ENCODE data around the gene TIMM17A.
A peak's percentile ranks its signal among the peaks of the same experiment; 100 is the strongest.

Gene TIMM17A

DNA sequence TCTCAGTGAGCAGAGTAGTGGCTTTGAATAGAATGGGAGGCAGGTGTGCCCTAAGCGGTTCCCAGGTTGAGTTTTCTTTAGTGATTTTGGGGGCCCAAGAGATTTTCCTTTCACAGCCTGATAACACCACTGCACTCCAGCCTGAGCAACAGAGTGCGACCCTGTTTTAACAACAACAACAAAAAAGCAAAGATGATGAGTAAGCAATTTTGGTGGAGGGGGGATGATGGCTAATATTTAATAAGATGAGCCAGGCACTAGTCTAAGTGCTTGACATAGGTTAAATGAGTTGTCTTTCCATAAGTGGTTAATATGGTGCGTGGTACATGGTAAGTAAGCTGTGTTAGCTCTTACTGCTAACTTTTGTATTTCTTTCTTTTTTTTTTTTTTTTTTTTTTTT is 29.1 kb downstream of the TIMM17A start:
- DNase-seq (ENCODE audit: low read depth): no peak

DNA sequence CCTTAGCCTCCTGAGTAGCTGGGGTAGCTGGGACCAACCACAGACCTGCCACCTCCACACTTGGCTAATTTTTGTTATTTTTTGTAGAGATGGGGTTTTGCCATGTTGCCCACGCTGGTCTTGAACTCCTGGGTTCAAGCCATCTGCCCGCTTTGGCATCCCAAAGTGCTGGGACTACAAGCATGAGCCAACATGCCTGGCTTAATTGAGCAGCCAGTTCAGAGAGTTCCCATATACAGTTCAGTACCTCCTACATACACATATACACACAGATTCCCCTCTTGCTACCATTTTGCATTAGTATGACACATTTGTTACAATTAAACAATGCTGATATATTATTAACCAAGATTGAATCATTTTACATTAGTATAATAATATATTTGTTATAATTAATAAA is 30.1 kb downstream of the TIMM17A start:
- DNase-seq (ENCODE audit: low read depth): no peak

DNA sequence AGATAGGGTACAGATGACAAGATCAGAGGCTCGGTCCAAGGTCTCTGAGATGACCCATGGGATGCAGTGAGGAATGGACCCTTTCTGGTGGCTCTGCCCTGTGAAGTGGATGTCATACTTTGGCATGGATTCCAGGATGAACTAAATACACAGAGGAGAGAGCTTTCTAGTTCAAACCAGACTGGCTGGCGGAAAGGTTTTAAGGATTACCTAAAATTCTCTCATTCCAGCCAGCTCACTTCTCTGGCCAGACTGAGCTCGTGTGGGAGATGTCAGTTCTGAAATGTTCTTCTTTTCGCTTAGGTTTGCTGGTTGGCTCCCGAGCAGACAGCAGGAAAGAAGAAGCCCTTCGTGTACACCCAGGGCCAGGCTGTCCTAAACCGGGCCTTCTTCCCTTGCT is 33.3 kb downstream of the TIMM17A start:
- DNase-seq (ENCODE audit: low read depth): no peak

DNA sequence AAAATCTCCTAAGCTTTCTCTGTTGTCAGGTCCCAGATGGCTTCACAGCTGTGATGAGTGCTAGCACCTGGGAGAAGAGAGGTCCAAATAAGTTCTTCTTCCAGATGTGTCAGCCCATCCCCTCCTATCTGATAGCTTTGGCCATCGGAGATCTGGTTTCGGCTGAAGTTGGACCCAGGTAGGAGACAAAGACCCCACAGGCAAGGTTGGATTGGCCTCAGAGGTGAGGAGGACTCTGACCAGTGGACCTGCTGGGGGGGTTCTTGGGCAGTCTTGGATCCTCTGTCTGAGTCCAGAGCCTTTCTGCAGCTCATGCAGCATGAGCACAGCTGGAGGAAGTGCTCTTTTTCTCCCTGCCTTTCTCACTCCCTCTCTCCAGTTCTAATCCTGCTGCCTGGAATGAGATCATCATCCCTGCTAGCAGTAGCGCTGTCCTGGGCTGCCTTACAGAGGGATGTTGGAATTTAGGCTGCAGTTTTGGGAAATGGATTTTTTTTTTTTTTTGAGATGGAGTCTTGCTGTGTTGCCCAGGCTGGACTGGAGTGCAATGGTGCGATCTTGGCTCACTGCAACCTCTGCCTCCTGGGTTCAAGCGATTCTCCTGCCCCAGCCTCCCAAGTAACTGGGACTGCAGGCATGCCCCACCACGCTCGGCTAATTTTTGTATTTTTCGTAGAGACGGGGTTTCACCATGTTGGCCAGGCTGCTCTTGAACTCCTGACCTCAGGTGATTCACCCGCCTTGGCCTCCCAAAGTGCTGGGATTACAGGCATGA is 34.2 kb downstream of the TIMM17A start:
- no peak for DNase-seq (ENCODE audit: low read depth)

DNA sequence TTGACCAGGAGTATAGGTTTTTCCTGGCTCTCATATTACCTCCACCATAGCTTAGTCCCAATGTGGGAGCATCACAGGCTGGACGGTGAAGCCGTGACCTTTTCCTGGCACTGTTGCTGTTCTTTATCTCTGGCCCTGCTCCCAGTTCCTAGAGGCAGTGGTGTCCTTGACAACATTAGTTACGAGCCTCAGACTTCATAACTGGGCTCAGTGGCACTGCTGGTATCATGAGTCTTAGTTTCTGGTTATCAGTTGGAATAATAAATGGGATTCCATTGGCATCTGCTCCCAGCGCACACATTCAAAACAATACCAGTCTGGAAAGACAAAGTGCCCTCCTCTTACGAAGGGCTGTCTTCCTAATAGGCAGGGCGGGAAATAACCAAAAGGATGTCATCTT is 35.1 kb downstream of the TIMM17A start:
- DNase-seq (ENCODE audit: low read depth): no peak

DNA sequence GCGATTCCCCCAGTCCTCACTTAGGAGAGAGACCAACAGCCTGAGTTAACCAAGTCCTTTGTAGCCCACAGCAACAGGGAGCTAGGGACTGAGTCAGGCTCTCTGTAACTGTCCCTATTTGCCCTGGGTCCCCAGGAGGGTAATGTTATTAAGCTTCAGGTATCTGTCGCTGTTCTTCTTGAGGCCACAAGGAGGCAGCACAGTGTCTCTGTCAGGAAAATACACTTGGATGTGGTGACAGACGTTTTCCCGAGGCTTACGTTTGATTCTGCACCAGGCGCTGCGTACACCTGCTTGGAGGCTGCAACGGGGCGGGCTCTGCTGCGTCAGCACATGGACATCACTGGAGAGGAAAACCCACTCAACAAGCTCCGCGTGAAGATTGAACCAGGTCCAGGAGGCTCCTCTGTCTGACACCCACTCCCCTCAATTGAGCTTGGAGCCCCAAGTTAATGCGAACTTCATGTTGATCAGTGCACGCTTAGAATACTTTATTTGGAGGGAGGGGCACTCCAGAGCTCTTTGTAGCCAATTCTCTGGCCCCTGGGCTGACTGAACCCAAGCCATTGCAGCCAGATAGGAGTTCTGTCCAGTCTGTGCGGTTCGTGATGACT is 44.4 kb downstream of the TIMM17A start:
- DNase-seq (ENCODE audit: low read depth): peak; percentile 48

DNA sequence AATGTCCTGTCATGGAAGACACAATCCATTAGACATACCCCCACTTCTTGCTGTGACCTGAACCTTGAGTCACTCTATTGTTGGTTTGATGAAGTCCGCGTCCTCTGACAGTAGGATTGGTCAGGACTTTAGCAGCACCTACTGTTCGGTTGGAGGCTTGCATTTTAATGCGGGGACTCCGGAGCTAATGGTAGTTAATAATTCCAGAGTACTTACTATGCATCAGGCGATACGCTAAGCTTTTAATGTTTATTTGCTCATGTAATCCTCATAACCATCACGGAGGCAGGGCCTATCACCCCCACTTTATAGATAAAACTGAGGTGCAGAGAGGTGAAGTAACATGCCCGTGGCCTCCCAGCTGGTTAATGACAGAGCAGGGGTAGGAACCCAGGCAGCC is 47.2 kb downstream of the TIMM17A start:
- DNase-seq (ENCODE audit: low read depth): no peak

DNA sequence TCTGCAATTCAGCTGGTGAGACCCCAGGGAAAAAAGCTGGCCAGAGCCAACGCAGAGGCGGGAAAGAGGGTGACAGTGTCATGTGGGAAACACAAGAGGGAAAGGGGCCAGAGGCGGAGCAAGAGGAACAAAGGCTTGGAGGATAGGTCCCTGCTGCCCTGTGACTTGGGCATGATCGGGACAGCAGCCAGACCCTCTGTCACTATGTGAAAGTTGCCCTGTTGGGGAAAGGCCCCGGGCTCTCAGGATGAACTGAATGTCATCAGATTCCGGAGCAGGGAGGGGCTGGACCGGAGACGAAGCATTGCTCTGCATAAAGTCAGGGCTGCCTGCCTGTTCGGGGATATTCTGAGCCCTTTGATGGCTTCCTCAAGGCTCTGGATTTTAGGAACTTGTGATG is 49.4 kb downstream of the TIMM17A start:
- no peak for DNase-seq (ENCODE audit: low read depth)

DNA sequence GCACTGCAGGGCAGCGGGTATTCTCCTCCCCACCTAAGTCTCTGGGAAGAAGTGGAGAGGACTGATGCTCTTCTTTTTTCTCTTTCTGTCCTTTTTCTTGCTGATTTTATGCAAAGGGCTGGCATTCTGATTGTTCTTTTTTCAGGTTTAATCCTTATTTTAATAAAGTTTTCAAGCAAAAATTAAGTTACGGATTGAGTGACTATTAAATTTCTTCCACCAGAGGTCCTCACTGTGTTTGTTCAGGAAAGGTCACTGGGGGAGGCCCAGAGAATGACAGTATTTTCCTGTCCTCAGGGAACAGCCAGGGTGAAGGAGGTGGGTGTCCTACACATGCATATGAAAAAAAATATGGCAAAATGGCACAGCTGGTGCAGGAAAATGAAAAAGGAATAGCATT is 50.7 kb downstream of the TIMM17A start:
- peak; percentile 40 for DNase-seq (ENCODE audit: low read depth)

DNA sequence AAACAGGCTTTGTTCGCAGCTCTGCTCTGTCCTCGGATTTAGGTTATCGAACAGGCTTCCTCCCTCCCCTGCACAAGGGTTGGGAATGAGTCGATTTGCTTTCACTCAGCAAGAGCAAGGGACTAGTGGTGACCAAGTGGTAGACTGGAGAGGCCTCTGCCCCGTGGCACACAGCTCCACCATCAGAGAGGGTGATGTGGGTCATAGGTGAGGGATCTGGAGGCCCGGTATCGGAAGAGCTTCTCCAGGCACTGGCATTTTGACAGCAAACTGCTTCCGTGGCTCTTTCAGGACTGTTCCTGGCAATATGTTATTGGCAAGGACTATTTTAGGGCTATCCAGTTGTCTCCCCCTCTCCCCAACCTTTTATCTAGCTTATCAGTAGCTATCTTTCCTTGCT is 52.0 kb downstream of the TIMM17A start:
- DNase-seq (ENCODE audit: low read depth): no peak

DNA sequence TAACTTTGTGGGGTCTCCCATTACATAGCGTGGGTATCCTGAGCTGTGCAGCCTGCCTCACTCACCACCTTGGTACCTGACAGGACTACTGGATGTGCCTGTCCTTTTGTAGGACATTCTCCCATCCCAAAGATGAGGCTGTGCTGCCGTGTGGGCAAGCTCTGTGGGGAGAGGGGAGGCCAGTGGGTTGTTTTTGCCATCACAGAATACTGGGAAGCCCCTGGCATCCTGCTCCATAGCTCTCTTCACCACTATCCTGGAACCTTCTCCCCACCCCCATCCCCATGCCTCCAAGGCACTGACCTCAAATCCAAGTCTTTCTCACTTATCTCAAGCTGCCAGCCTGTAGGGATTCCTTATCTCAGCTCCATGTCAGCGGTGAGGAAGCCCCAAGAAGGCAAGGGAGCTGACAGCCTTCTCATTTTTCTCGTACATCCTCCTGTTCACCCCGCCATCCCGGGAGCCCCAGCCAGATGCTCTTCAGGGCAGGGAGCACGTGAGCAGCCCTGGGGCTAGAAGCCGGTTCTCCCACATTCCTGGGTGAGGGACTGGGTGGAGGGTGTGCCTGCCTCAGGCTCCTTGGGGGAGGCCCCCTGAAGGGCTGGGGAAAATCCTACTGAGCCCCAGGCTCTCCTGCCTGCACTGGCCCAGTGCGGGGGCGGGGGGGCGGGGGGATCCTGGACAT is 52.6 kb downstream of the TIMM17A start:
- no peak for DNase-seq (ENCODE audit: low read depth)

DNA sequence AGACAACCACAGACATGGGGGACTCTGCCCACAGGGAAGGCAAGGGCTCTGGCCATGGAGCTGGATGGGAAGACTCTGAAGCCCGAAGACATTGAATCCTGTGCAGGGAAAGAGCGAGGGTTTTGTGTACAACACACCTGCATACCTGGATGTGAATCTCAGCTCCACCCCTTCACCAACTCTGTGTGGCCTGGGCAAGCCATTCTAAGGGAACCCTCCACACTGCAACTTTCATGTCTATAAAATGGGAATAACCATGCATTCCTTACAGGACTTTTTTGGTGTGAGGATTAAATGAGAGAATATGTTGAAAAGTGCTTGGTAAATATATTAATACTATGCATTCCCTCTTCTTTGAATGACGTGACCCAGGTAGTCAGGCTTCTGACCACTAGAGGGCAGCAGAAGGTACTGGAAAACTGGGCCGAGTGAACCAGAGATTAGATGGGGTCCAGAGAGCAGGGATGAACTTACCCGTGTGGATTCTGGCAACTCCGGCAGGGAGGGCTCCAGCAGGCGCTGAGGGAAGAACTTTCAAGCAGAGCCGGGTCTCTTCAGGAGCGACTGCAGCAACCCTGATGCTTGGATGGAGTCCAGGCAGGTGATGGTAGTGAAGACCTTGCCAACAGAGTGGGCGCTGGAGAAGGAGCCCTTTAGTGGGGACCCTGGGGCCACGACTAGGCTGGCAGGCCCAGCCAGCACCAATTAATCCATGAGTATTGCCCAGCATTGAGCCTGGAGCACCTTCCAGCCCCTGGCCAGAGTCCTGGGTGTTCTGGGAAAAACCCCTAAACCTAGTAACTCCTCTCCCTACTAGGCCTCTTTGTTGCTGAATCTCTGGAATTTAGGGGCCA is 54.2 kb downstream of the TIMM17A start:
- DNase-seq (ENCODE audit: low read depth): peak; percentile 68

DNA sequence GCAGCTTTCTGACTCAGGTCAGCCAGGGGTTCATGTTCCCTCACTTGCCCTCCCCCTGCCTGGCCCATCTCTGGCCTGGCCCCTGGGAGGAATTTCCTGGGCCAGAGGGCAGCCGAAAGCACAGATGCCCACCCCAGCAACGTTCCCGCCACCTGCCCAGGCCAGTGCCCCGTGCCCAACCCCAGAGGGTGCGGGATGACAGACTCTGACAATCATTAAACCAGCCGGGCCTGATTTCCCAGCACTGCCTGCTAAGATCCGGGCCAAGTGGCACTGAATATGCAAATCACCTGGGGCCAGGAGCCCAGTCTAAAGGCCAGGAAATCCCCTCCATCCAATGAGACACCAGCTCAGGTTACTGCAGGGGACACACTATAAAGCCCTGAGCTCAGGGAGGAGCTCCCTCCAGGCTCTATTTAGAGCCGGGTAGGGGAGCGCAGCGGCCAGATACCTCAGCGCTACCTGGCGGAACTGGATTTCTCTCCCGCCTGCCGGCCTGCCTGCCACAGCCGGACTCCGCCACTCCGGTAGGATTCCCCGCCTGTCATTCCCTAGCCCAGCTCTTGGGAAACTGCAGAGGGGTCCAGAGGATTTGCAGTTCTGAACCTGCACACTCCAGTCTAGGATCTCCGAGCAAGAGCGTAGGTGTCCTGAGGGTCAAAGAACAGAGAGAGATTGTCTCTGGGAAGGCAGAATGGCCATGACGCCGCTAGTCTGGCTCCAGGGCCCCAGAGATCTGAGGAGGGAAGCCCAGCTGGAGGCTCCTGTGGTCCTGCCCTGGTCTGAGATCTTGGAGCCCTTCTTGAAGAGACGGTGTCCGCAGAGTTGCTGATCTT is 55.1 kb downstream of the TIMM17A start, which contains the start of gene ELF3:
Gene ELF3 (plus strand): TSS at position 408 of the 836 bp plus-strand sequence. CDS start 550 bp downstream, outside the sequence.
- no peak for DNase-seq (ENCODE audit: low read depth)

DNA sequence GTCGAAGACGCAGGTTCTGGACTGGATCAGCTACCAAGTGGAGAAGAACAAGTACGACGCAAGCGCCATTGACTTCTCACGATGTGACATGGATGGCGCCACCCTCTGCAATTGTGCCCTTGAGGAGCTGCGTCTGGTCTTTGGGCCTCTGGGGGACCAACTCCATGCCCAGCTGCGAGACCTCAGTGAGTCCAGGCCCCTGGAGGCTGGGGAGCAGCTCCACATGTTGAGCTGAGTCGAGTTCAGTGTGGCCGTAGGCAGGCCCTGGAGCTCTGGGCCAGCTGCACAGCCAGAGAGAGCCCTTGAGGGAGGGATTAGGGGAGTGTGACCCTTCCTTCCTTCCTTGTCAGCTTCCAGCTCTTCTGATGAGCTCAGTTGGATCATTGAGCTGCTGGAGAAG is 56.7 kb downstream of the TIMM17A start:
- DNase-seq (ENCODE audit: low read depth): no peak

DNA sequence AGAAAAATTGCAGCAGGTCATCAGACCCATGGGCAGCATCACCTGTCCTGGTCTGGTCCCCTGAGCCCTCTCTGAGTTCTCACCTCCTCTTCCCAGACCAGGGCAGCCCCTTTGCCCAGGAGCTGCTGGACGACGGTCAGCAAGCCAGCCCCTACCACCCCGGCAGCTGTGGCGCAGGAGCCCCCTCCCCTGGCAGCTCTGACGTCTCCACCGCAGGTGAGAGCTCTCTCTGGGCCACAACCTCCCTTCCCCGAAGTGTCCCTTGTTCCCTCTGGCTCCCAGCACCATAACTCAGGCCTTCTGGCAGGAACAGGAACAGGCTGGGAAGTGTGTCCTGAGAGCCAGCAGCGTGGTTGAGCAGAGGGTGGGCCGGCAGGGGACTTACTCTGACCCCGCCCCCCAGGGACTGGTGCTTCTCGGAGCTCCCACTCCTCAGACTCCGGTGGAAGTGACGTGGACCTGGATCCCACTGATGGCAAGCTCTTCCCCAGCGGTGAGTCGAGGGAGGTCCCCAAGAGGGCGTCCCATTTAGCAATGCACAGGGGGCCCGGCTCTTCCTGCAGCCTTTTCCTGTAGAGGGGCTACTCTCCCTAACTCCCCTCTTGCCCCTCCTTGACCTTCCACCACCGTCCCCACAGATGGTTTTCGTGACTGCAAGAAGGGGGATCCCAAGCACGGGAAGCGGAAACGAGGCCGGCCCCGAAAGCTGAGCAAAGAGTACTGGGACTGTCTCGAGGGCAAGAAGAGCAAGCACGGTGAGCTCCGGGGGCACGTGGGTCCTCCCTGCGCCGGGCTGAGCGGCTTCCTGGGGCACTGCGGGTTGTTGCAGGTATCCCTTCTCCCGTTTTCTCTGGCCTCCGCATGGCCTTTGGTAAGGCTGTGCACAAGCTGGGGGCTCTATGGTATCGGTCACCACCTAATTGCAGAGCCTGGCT is 57.5 kb downstream of the TIMM17A start:
- no peak for DNase-seq (ENCODE audit: low read depth)

DNA sequence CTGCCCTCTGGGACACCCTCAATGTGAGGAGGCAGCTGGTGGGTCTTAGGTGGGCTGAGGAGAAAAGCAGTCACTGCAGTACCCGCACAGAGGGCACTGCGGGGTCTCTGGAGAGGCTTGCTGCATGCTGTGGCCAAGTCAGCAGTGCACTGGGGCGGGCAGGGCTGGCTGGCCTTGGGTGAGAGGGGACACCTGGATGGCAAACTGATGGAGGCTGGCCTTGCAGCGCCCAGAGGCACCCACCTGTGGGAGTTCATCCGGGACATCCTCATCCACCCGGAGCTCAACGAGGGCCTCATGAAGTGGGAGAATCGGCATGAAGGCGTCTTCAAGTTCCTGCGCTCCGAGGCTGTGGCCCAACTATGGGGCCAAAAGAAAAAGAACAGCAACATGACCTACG is 58.3 kb downstream of the TIMM17A start:
- no peak for DNase-seq (ENCODE audit: low read depth)

DNA sequence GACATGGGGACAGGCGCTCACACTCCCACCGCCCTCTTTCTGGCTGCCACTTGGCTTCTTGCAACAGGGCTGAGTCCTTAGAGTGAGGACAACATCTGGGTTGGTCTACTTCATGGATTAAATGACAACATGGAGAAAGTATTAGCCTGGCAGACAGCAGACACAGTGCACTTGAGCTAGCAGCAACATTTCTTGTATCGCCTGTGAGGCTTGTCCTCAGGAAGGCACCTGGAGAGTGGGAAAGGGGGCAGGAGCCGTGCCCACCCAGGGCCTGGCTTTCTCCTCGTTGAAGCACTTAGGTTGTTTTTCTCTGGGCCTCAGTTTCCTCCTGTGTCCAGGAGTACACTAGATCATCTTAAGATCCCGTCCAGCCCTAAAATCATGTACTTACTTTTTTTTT is 58.8 kb downstream of the TIMM17A start:
- DNase-seq (ENCODE audit: low read depth): no peak

DNA sequence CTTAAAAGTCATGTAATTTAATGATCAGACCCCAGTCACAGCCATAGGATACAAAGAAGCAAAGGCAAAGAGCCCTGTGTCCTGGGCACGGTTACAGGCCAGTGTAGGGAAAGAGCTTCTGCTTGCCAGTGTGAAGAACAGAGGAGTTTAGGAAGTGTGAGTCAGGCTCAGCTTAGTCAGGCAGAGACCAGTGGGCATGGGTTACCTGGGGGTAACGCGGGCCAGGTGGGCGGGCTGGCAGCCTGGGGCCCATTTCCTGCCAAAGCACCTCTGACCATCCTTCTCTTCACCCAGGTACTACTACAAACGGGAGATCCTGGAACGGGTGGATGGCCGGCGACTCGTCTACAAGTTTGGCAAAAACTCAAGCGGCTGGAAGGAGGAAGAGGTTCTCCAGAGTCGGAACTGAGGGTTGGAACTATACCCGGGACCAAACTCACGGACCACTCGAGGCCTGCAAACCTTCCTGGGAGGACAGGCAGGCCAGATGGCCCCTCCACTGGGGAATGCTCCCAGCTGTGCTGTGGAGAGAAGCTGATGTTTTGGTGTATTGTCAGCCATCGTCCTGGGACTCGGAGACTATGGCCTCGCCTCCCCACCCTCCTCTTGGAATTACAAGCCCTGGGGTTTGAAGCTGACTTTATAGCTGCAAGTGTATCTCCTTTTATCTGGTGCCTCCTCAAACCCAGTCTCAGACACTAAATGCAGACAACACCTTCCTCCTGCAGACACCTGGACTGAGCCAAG is 59.8 kb downstream of the TIMM17A start:
- no peak for DNase-seq (ENCODE audit: low read depth)

DNA sequence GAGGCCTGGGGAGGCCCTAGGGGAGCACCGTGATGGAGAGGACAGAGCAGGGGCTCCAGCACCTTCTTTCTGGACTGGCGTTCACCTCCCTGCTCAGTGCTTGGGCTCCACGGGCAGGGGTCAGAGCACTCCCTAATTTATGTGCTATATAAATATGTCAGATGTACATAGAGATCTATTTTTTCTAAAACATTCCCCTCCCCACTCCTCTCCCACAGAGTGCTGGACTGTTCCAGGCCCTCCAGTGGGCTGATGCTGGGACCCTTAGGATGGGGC is 60.3 kb downstream of the TIMM17A start:
- no peak for DNase-seq (ENCODE audit: low read depth)
